ENCODE measurements around the gene NOX3.
"Not testable (repeated sequence)": the region's sequence is repeated elsewhere in the genome, so short reads cannot be mapped to it uniquely, and the experiment has no call there.

Gene NOX3

DNA sequence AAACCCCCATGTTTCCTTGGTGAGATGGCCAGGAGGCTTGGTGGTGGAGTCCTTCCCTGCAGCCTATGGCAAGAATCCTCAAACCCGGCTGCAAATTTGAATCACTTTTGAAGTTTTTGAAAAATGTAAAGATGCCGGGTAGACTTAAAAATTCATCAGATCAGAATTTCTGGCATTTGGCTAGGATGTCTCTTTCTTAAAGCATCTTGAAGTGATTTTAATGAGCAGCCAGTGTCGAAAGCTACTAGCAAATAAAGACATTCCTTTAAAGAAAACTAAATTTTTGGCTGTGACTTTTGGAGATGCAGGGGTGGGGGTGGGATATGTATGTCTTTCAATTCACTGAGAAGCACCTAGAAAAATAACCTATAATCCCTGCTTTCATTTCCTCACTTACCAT is 25.6 kb upstream of the NOX3 start:
- TF ChIP-seq ZC3H10 (CRISPR knock-in tag; IDR thresholded peaks at IDR 0.05) (no peak), ZNF70 (CRISPR knock-in tag; IDR thresholded peaks at IDR 0.05) (no peak), CSDC2 (CRISPR knock-in tag; IDR thresholded peaks at IDR 0.05) (no peak), SNAI2 (CRISPR knock-in tag; IDR thresholded peaks at IDR 0.05) (no peak), ZFP30 (CRISPR knock-in tag; IDR thresholded peaks at IDR 0.05) (no peak), ESRRG (CRISPR knock-in tag; IDR thresholded peaks at IDR 0.05) (no peak), ARNTL (CRISPR knock-in tag; IDR thresholded peaks at IDR 0.05; ENCODE audit: borderline replicate concordance, low read depth) (no peak)
- TF ChIP-seq, protein P1, sequence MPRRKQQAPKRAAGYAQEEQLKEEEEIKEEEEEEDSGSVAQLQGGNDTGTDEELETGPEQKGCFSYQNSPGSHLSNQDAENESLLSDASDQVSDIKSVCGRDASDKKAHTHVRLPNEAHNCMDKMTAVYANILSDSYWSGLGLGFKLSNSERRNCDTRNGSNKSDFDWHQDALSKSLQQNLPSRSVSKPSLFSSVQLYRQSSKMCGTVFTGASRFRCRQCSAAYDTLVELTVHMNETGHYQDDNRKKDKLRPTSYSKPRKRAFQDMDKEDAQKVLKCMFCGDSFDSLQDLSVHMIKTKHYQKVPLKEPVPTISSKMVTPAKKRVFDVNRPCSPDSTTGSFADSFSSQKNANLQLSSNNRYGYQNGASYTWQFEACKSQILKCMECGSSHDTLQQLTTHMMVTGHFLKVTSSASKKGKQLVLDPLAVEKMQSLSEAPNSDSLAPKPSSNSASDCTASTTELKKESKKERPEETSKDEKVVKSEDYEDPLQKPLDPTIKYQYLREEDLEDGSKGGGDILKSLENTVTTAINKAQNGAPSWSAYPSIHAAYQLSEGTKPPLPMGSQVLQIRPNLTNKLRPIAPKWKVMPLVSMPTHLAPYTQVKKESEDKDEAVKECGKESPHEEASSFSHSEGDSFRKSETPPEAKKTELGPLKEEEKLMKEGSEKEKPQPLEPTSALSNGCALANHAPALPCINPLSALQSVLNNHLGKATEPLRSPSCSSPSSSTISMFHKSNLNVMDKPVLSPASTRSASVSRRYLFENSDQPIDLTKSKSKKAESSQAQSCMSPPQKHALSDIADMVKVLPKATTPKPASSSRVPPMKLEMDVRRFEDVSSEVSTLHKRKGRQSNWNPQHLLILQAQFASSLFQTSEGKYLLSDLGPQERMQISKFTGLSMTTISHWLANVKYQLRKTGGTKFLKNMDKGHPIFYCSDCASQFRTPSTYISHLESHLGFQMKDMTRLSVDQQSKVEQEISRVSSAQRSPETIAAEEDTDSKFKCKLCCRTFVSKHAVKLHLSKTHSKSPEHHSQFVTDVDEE (CRISPR knock-in tag; IDR thresholded peaks at IDR 0.05): no peak
- ATAC-seq: peak; percentile 80

- TF ChIP-seq CSDC2 (CRISPR knock-in tag; IDR thresholded peaks at IDR 0.05): no peak
- ATAC-seq: no peak
Measured at GRCh38 chr6:155473741-155474140, 18.1 kb upstream of the NOX3 start.

- TF ChIP-seq ZC3H10 (CRISPR knock-in tag; IDR thresholded peaks at IDR 0.05) (no peak), GLIS3 (CRISPR knock-in tag; IDR thresholded peaks at IDR 0.05) (no peak), CSDC2 (CRISPR knock-in tag; IDR thresholded peaks at IDR 0.05) (no peak), CSRNP3 (CRISPR knock-in tag; IDR thresholded peaks at IDR 0.05) (no peak), TCF4 (CRISPR knock-in tag; IDR thresholded peaks at IDR 0.05; ENCODE audit: borderline replicate concordance) (no peak), PPARA (CRISPR knock-in tag; IDR thresholded peaks at IDR 0.05; ENCODE audit: borderline replicate concordance) (no peak), RARB (CRISPR knock-in tag; IDR thresholded peaks at IDR 0.05) (no peak), OSR1 (CRISPR knock-in tag; IDR thresholded peaks at IDR 0.05) (no peak)
- TF ChIP-seq, protein P2, sequence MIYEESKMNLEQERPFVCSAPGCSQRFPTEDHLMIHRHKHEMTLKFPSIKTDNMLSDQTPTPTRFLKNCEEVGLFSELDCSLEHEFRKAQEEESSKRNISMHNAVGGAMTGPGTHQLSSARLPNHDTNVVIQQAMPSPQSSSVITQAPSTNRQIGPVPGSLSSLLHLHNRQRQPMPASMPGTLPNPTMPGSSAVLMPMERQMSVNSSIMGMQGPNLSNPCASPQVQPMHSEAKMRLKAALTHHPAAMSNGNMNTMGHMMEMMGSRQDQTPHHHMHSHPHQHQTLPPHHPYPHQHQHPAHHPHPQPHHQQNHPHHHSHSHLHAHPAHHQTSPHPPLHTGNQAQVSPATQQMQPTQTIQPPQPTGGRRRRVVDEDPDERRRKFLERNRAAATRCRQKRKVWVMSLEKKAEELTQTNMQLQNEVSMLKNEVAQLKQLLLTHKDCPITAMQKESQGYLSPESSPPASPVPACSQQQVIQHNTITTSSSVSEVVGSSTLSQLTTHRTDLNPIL (CRISPR knock-in tag; IDR thresholded peaks at IDR 0.05; ENCODE audit: low read depth): no peak
- no peak for ATAC-seq
Measured at GRCh38 chr6:155472886-155473285, 17.2 kb upstream of the NOX3 start.

- not testable (repeated sequence) for ATAC-seq
Measured at GRCh38 chr6:155470979-155471616, 15.5 kb upstream of the NOX3 start.

- ATAC-seq: not testable (repeated sequence)
Measured at GRCh38 chr6:155468543-155468942, 12.9 kb upstream of the NOX3 start.

DNA sequence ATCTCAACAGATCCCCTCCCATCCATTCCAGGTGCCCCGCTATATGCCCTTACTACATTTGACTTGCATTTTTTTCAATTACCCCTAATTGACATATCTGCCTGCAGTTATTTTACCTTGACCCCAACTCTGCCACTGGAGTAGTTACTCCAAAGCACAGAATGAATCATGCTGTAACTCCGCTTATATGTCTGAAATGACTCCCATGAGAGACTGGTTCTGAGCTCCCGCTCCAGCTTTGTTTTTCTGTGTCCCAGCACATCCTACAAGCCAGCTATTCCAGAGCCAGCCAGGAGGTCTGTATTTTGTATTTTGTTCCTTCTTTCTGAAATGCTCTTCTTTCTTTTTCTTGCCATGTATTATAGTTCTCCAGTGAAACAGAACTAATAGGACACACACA is 10.9 kb upstream of the NOX3 start:
- no peak for ATAC-seq

More for the DNA sequence above, 10.9 kb upstream of the NOX3 start:
- no peak for TF ChIP-seq ZC3H10 (CRISPR knock-in tag; IDR thresholded peaks at IDR 0.05)
- no peak for TF ChIP-seq OSR1 (CRISPR knock-in tag; IDR thresholded peaks at IDR 0.05)
- TF ChIP-seq, protein P2 (CRISPR knock-in tag; IDR thresholded peaks at IDR 0.05; ENCODE audit: low read depth): no peak
- TF ChIP-seq ZFP3 (CRISPR knock-in tag; IDR thresholded peaks at IDR 0.05): no peak
- no peak for TF ChIP-seq SNAI2 (CRISPR knock-in tag; IDR thresholded peaks at IDR 0.05)
- no peak for TF ChIP-seq RARB (CRISPR knock-in tag; IDR thresholded peaks at IDR 0.05)
- TF ChIP-seq ZNF70 (CRISPR knock-in tag; IDR thresholded peaks at IDR 0.05): no peak
- TF ChIP-seq TCF4 (CRISPR knock-in tag; IDR thresholded peaks at IDR 0.05; ENCODE audit: borderline replicate concordance): no peak
- TF ChIP-seq ARNTL (CRISPR knock-in tag; IDR thresholded peaks at IDR 0.05; ENCODE audit: borderline replicate concordance, low read depth): no peak
- no peak for TF ChIP-seq GLIS3 (CRISPR knock-in tag; IDR thresholded peaks at IDR 0.05)
- no peak for TF ChIP-seq ZNF8 (CRISPR knock-in tag; IDR thresholded peaks at IDR 0.05)
- TF ChIP-seq TOX (CRISPR knock-in tag; IDR thresholded peaks at IDR 0.05; ENCODE audit: borderline replicate concordance): no peak
- no peak for TF ChIP-seq POU6F1 (CRISPR knock-in tag; IDR thresholded peaks at IDR 0.05; ENCODE audit: borderline replicate concordance, low read depth)

All from SK-N-SH treated with all-trans-retinoic acid at 6 μM for 48 hours (cell line).